ENCODE results near the gene ADSS1.

ADSS1 gene

DNA sequence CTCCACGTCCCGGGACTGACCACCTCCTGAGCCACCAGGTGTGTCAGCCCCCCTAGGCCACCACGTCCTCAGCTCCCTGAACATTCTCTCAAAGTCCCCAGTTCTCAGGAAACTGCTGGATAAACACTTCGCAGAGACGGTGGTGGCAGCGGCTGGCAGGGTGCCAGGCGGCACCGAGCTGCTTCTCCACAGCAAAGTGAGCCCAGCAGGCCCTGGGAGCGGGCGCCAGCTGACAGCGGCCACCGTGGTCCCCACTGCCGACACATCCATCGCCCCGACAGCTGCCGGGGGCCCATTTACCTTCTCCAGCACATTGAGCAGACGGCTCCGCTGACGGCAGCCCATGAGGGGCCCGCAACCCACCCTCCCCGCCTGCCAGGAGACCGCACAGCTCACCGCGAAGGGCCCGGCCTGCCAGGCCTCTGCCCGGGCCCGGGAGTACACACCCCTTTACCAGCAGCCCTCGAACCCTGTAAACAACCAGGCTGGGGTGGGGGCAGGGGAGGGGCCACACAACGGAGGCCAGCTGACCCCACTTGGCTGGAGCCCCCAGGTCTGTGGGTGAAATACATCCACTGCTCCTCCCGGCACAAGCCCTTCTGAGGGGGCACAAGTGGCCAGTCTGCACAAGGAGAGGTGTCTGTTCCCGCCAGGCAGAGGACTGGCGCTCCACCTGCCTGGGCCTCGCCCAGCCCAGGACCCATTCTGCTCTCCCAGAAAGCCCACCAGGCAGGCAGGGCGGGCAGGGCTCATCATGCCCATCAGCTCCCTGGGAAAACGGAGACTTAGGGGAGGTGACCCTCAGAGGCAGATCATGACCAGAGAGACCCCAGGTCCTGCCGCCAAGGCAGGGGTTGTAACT is 61.0 kb downstream of the ADSS1 start:
- no peak for DNase-seq

DNA sequence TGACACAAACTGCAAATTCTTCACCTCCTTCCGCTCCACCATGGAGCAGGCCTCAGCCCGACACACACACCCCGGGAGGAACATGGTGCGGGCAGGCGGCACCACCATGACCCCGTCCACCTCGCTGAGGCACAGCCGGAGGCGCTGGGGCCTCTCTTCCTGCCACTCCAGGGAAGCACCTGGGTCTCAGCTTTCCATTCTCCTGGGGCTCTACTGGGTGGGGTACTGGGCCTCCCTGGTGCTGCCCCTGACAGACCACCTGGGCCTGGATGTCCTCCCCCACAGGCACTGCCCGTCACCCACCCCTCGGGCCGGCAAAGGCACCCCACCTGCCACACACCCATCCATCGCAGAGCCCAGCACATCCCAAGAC is 61.7 kb downstream of the ADSS1 start:
- DNase-seq: no peak

DNA sequence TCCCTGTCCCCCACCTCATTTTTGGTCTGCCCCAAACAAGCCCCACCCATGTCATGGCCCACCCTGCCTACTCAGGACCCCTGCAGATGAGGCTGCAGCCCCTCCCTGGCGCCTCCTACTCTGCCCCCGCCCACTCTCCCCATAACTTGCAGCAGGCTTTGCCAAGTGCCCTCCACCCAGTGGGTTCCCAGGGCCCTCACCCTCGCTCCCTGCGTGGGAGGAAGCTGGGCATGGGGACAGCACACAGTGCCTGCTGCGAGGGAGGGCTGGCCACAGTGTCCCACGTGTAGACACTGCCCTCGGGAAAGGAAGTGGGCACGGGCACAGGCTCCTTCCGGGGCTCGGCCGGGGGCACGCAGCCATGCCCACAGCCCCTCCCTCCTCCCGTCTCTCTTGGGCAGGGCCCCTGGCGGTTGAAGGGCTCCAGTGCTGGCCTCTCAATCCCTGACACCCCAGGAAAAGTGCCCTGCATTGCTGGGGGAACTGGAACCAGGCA is 62.1 kb downstream of the ADSS1 start:
- no peak for DNase-seq

DNA sequence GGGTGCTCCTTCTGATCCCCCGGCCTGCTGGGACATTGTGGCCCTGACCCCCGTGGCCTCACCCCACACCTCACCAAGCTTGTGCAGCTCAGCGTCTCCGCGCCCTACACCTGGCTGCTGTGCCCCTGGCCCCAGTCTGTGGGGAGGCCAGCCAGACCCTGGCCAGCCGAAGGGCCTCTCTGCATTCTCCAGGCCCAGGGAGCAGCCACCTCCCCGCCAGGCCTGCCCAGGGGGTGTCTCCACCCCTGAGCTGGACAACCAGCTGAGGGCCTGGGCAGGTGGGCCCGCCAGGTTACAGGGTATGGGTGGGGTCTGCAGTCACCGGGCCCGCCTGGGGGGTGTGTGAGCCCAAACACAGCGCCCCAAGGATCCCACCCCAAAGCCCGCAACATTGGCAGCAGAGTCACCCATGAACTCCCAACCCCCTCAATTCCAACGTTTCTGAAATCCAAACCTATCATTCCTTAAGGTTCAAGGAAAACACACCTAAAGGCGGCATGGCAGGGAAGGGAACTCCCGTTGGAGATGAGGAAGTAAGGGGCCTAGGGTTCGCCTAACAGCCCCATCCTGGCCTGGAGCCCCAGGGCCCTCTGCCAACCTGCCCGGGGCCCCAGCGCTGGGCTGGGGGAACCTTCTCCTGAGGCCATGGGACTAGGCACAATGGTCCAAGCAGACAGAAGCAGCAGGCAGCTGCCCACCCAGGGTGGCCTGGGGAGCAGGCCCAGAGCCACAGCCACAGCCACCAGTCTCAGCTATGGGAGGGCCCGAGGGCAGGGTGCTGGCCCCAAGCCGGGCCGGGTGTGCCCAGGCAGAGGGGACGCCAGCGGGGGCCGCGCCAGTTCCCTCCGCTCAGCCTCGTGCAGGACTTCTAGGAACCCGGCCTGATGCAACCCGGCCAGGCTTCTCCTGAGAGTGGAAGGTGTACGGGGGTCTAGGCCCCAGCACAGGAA is 63.0 kb downstream of the ADSS1 start:
- no peak for DNase-seq

DNA sequence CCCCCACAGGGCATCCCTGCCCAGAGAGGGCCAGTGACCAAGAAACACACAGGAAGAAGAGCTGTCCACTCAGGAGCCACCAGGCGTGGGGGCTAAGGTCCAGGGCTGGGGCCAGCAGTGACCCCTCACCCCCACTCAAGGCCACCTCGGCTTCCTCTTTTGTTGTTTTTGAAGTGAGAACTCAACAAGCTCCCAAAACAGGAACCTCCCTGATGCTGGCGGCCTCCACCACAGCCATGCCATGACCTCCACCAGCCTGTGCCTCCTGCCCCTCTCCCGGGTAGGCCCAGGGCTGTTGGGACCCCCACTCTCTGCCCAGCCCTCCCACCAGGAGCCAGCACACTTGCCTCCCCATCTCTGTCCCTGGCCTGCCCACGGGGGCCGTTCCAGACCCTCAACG is 63.7 kb downstream of the ADSS1 start:
- no peak for DNase-seq

DNA sequence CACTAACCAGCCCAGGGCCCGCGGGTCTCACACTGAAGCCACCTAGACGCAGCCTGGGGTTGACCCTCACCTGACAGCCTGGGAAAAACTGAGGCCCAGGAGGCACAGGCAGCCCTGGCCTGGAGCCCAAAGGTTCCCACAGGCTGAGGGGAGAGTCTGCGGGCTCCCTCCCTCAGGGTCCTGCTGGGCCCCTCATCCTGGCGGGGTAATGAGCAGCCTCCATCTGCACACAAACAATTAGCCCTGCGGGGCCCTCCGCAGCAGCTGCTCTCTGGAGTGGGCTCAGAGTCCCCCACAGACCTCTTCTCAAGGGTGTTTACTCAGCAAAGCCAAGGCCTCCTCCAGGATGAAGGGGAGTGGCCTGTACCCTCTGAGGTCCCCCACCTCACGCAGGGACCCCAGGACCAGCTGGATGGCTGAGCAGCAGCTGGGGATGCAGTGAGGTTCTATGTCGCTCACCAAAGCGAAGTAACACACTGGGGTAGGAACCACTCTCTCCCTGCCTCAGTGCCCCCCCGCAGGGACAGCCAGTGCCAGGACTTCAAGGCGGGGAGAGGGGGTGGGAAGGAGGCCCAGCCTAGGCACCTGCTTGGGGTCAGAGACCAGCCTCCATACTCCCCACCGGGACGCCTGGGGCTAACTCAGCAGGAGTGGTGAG is 64.3 kb downstream of the ADSS1 start:
- DNase-seq: no peak

DNA sequence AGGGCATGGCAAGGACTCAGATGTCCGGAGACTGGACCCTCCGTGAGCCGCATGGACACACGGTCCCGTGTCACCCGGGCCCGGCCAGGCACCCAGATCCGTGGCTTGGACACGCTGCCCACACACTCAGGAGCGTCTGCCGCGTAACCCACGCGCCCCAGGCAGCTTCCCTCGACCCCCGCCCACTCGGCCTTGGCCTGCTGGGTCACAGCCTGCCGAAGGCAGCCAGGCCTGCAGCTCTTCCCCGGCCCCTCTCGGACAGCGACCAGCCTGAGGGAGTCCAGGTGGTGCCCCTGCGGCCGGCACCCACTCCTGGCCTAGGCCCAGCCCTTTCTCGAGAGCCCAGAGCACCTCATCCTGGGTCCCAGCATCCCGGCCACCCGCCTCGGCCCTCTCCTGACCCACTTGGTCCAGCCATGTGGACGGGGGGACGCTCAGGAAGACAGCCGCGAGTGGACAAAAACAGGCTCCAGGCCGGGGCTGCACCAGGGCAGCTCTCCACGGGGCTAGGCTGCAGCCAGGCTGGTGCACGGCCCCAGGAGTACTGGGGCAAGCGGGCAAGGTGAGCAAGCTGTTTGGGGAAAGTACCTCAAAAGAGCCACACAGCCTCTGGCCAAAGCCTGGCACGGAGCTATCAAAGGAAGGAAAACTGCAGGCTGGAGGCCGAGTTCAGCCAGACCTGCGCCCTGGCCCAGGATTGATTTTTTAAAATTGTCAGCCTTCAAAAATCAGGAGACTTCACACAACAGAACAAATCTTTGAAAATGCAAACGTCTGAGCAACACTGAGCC is 65.0 kb downstream of the ADSS1 start:
- no peak for DNase-seq

DNA sequence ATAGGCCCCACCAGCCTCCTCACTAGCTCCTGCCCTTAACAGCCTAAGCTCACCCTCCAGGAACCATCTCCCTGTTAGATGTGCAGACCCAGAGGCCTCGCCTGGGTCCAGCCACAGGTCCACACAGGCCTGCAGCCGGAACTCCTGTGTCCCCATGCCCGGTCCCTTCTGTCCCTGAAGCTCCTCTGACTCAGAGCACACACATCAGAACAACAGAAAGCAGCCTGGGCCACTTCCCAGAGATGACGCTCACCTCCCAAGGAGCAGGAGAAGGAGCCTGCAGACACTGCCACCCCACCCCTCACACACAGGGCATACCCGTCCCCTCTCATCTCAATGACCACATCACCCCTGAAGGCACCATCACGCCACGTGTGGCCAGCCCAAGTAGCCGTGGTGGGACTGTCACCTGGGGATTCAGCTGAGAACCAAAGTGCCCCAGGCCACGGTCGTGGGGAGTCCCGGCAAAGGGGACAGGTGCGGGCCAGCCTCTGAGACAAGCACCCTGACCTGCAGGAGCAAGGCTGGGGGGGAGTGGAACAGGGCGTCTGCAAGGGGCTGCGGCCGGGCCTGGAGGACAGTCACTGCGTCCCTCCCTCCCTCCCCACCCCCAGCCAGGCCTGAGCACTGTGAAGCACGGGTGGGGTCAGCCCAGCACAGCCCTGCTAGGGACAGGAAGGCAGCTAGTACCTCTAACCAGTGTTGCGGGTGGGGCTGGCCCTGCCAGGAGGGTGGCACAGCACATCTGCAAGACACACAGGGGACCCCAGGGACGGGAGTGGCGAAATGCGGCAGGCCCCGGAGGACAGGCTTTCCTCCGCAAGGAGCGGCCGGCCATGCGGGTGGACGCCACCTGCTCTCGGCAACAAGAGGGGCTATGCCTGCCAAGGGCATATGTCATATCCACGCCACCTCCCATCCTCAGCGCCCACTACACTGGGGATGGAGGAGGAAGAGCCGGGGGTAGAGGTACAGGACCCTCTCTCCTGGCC is 66.0 kb downstream of the ADSS1 start:
- no peak for DNase-seq

DNA sequence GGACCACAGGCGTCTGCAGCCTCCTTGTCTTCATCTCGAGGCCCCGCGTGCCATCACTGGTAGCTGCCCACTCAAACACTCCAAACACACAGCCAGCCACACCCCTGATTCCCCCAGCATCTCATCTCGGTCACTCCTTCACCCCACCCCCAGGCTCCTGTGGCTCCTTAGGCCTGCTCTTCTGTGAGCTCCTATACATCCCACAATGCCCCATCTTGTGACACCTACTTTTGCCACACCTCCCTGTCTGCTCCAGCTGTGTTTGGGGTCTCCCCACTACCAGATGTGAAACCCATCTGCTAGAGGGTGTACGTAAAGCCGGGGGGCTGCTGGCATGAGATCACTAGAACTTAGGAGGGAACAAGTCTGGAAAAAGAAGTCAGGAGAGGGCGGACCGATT is 67.4 kb downstream of the ADSS1 start:
- DNase-seq: no peak

DNA sequence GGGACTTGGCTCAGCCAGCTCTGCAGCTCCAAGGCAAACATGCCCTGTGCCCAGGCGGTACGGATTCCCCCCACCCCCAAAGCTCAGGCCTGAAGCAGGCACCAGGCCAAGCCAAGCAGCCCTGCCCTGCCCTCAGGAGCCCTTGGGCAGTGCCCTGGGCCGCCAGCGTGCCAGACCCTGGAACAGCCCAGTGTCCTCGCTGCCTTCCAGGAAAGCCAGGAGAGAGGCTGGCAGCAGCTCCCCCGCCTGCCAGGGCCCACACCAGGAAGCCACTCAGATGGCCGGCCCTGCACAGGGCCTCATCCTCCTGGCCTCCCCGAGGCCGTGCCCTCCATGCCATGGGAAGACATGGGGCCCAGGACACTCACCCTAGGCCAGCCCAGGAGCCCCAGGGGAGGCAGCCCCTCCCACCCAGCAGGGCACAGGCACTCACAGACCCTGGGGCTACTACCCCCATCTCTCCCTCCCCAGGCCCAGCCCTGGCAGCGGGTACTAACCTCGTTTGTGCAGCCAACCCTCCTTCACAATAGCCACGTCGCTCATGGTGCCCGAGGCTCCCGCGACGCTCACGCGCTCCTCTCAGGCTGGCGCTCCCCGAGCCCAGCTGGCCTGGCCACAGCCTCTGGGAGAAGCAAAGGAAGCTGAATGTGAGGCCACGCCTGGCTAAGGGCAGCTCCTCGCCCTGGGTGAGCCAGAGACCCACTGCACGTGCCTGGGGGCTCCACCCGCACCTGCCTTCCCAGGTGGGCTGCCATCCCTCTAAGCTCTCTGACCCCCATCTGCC is 68.3 kb downstream of the ADSS1 start:
- DNase-seq: no peak

DNA sequence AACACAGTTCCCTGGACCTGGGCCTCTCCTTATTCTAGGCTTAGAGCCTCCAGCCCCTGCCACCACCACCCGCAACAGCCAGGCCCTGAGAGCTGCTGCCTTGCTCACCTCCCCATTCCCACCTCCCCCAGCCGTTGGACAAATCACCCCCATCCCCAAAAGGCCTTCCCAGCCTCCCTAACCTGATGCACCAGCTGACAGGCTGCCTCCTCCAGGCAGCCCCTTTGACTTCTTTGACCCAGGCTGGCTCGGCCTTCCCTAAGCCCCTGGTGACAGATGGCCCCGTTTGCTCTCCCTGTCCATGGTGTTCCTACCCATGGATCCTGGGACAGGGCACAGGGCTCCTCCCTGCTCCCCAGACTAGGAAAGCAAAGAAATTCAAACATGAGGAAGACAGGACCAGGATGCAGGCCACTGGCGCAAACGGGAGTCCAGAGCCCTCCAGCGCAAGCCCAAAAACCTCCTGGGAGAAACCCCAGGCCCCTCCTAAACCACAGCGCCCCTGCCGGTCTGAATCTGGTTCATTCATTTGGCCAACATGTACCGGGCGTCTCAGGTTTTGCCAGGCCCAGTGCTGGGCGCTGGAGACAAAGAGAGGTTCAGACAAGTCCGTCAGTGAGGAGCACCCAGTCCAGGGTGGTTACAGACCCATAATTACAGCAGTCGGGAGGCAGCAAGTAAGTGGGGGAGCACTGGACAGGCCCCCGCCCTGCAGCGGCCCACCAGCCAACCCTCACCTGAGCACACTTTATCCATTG is 69.1 kb downstream of the ADSS1 start:
- DNase-seq: no peak

DNA sequence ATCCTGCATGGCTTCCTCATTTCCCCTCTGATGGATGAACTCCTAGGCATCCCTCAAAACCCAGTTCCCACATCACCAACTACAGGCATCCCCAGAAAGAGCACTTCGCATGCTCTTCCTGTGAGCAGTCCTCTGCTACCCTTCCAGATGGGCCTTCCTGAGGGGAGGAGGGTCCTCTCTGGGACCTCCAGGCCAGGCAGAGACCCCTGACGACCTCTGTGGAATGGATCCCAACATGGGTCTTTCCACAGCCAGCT is 69.6 kb downstream of the ADSS1 start:
- DNase-seq: no peak

DNA sequence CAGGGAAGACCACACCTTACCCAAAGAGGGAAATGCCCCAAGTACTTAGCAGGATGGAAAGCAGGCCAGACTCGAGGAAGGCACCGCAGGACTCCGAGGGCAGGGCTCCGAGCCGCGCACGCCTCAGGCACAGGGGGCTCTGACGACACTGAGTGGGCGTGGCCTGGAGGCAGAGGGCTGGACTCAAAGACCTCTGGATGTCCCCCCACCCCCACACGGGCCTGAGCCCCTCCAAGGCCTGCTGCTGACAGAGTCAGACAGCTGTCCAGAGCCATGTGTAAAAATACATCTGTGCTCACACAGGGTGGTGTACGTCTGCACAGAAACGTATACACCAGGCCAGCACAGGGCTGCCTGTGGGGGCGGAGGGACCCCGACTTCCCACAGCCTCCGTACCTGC is 70.1 kb downstream of the ADSS1 start:
- DNase-seq: peak; percentile 32

DNA sequence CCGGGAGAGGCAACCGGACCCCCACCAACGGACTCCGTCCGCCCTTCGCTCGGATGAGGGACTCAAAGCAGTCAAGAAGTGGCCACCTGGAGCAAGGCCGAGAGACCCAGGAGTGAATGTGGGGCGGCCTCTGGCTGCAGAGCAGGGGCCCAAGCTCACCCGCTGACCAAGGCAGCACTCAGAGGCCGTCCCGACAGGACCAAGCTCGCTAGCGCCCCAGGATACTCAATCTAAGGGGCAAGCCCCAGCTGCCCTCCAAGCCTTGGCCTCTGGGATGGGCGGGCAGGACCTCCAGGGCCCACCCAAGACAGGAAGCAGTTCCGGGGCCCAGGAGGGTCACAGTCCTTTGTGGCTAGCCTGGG is 70.6 kb downstream of the ADSS1 start:
- DNase-seq: no peak

DNA sequence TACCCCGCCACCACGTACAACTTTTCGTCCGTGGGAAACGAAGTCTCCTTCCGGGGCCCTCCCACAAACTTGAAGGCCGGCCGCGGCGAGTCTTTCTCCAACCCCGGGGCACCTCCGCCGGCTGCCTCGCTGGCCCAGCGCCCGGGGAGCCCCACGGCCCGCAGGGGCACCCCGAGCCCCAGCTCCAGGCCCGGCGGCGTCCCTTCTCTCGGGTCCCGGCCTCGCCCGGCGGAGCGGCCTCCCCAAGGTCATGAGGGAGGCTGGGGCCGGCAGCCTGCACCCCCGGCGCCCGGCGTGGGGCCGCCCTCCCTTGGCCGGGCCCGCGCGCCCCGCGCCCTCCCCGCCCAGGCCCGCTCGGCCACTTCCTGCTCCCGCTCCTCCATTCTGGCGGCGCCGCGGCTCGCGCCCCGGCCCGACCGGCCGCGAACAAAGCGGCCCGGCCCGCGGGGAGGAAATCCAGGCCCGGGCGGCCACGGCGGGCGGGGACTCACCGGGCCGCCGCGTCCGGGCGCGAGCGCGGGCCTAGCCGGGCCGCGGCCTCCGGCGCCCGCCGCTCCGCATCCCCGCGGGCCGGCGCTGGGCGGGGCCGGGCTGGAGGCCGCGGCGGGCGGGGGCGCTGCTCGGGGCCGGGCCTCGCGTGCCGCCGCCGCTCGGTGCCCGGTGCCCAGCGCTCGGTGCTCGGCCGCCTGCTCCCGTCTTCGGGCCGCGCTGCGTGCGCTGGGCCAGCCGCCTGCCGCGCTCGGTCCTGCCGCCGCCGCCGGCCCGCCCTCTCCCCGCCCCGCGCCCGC is 71.2 kb downstream of the ADSS1 start, which contains the start of gene AKT1:
Gene AKT1, minus strand, starts transcription at position 756 of the 788 bp plus-strand sequence. CDS start 3,105 bp downstream, outside the sequence.
- no peak for DNase-seq

DNA sequence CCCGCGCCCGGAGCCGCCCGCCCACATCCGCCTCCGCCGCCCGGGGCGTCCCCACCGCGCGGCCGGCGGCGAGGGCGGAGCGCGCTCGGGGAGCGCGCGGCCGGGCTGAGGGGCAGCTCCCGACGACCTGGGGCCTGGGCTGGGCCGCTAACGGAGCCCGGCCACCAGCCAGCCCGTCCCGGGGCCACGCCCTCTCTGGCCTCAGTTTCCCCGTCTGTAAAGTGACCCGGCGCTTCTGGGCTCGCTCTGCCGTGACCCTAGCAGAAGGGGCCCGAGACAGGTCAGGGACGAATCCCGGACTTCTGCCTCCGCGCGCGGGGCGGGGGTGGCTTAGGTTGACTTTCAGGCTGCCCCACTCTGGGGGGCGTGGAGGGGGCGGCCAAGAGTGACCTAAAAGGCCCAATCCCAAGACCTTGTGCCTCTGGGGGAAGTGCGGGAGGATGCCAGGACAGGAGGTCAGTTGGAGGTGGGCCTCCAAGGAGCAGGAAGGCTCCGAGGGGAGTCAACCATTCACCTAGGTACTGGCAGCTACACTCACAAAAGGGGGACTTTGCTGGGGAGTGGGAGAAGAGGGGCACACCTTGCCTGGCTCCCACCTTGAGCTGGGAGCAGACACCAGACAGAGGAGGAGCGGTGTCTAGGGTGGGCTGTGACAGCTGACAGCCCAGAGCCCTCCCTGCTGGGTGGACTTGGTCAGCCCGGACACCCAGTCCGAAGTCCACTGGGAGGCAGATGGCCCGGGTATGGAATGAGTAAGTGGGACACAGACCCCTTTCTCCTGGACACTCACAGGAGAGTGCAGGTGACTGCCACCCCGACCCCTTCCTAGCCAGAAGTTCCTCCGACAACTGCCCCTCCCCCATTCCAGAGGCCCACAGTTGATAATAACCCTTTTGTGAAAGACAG is 72.0 kb downstream of the ADSS1 start:
- DNase-seq: peak; percentile 59

DNA sequence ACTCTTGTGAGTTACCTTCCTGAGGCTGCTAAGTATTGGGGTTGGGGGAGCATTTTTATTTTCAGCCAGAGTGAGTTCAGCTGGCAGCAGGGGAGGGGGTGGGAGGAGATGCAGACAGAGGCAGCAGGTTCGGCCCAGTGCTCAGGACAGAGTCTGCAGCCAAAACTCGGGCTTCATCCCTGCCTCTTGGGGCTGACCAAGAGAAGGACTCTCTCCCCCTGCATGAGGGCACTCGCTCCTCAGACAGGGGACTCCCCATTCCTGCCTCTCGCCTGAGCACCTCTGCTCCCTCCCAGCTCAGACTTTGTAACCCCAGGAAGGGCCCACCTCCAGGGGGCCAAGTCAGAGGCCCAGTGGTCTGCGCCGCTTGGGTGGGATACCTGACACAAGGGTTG is 72.7 kb downstream of the ADSS1 start:
- no peak for DNase-seq

Data from activated CD4-positive, alpha-beta T cell treated with anti-CD3 and anti-CD28 coated beads, Interleukin-2, amount 50 U/mL, for 1 hour (primary cell).